ENCODE measurements around the gene ZNF609.

DNA sequence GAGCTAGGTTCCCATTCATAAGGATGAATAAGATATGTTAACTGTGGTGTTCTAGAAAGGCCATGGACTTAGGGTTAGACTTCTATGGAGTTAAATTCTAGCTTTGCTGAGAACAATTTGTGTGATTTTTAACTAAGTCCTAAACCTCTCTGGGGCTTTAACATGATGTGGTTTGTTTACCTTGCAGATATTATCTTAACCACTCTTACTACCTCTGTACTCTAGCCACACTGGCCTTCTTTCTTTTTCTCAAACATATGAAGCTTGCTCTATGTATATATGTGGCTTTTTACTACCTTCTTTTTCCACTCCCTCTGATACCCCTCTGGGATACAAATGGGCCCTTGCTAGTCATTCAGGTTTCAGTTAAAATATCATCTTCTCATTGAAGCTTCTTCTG lies 108.4 kb downstream of the ZNF609 start:
- TF ChIP-seq, protein P1, sequence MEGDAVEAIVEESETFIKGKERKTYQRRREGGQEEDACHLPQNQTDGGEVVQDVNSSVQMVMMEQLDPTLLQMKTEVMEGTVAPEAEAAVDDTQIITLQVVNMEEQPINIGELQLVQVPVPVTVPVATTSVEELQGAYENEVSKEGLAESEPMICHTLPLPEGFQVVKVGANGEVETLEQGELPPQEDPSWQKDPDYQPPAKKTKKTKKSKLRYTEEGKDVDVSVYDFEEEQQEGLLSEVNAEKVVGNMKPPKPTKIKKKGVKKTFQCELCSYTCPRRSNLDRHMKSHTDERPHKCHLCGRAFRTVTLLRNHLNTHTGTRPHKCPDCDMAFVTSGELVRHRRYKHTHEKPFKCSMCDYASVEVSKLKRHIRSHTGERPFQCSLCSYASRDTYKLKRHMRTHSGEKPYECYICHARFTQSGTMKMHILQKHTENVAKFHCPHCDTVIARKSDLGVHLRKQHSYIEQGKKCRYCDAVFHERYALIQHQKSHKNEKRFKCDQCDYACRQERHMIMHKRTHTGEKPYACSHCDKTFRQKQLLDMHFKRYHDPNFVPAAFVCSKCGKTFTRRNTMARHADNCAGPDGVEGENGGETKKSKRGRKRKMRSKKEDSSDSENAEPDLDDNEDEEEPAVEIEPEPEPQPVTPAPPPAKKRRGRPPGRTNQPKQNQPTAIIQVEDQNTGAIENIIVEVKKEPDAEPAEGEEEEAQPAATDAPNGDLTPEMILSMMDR (IDR thresholded peaks at IDR 0.05): no peak
- TF ChIP-seq POLR2A (IDR thresholded peaks at IDR 0.05): no peak
